Measurements from ENCODE around the gene DOCK8.

DNA sequence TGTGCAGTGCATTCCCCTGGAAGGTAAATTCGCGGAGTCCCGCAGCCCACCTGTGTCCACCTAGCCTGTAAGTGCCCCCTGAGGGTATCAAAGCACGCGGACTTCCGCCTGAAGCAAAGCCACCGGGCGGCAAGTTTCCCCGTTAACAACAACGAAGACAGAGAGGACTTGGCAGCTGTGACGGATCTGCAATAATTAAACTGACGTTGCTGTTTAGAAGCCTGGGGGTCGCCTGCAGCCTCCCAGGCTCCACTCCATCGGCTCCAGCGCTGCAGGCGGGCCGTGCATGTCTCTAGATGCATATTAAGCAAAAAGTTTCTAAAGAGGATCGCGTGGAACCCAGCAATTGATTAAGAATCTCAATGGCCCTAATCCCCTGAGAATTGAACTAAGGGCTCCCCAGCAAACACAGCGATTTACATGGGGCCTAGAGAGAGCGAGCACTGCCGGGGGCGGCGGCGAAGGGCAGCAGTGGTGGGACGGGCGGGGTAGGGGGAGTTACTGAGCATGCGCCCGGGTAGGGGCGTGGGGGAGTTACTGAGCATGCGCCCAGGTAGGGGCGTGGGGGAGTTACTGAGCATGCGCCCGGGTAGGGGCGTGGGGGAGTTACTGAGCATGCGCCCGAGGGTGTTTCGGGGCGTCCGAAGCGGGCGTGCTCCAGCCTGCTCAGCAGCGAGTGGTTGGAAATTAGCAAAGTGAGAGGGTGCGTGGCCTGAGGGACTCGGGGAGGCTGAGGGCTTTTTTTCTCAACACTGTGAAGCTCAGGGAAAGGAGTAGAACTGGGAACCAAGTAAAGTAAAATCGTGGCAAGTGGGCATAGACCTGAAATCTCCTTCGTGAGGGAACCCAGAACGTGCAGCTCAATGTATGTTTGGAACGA is 255.2 kb downstream of the DOCK8 start:
- TF ChIP-seq POLR2A (IDR thresholded peaks at IDR 0.05) (no peak), POLR2AphosphoS5 (IDR thresholded peaks at IDR 0.05) (no peak)
- TF ChIP-seq, protein P1, sequence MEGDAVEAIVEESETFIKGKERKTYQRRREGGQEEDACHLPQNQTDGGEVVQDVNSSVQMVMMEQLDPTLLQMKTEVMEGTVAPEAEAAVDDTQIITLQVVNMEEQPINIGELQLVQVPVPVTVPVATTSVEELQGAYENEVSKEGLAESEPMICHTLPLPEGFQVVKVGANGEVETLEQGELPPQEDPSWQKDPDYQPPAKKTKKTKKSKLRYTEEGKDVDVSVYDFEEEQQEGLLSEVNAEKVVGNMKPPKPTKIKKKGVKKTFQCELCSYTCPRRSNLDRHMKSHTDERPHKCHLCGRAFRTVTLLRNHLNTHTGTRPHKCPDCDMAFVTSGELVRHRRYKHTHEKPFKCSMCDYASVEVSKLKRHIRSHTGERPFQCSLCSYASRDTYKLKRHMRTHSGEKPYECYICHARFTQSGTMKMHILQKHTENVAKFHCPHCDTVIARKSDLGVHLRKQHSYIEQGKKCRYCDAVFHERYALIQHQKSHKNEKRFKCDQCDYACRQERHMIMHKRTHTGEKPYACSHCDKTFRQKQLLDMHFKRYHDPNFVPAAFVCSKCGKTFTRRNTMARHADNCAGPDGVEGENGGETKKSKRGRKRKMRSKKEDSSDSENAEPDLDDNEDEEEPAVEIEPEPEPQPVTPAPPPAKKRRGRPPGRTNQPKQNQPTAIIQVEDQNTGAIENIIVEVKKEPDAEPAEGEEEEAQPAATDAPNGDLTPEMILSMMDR (IDR thresholded peaks at IDR 0.05): no peak
